ENCODE data around the gene ERI2.

Gene ERI2

GRCh38 chr16:20781697-20782096, 24.6 kb downstream of the ERI2 start:
- H3K27ac ChIP-seq (ENCODE audit: extremely low read depth, low read depth, low read length): no peak overlapping the region
- ChIA-PET CTCF (interaction anchor here (0.7 kb wide), 1 partner anchor 252 kb away, joined by 3 read pairs; no protein-coding TSS in a partner anchor), POLR2A (no interaction called here)
- no peaks in the 10 kb centered on the region for H3K36me3 ChIP-seq (ENCODE audit: control insufficient read depth in 2 of 2, insufficient read depth in 1 of 2, low read length in 2 of 2)
- TF ChIP-seq ZNF280D (tag by site-specific recombination; IDR thresholded peaks at IDR 0.05): no peak
- no peak for TF ChIP-seq BCL11B (tag by site-specific recombination; IDR thresholded peaks at IDR 0.05; ENCODE audit: low read depth)
- no peaks in the 10 kb centered on the region for H3K9me3 ChIP-seq (ENCODE audit: control insufficient read depth, insufficient read depth, low read depth, low read length)
- H3K4me3 ChIP-seq (ENCODE audit: low read depth, low read length): no peak overlapping the region
- H3K4me1 ChIP-seq (ENCODE audit: control insufficient read depth, insufficient read depth, low read length): no peaks in the 10 kb centered on the region

GRCh38 chr16:20774703-20775362, 31.4 kb downstream of the ERI2 start:
- H3K4me1 ChIP-seq (ENCODE audit: control insufficient read depth, insufficient read depth, low read length): no peaks in the 10 kb centered on the region
- CTCF ChIA-PET: interaction anchor here (0.6 to 2.7 kb wide), 9 partner anchors 8 to 388 kb away, joined by 3 to 15 read pairs (median 4); no protein-coding TSS in a partner anchor
- H3K27ac ChIP-seq (ENCODE audit: extremely low read depth, low read depth, low read length): no peak overlapping the region
- TF ChIP-seq ZNF335 (tag by site-specific recombination; conservative IDR thresholded peaks at IDR 0.05): peak; percentile 81
- TF ChIP-seq ZNF26 (tag by site-specific recombination; IDR thresholded peaks at IDR 0.05): no peak
- TF ChIP-seq ZNF302 (tag by site-specific recombination; IDR thresholded peaks at IDR 0.05; ENCODE audit: low read depth): no peak
- peak; percentile 58; the same call in 1 of the 2 replicates for TF ChIP-seq CTCF (tag by site-specific recombination; IDR thresholded peaks at IDR 0.05)
- 0 out of 2 replicates have a peak, but pooled peaks have one; percentile 27 for TF ChIP-seq PRDM10 (tag by site-specific recombination; IDR thresholded peaks at IDR 0.05)
- no peak for TF ChIP-seq ZBTB20 (tag by site-specific recombination; IDR thresholded peaks at IDR 0.05)
- peak; percentile 30 for TF ChIP-seq ZNF654 (tag by site-specific recombination; IDR thresholded peaks at IDR 0.05; ENCODE audit: low read depth)
- no peak overlapping the region for H3K4me3 ChIP-seq (ENCODE audit: low read depth, low read length)
- POLR2A ChIA-PET: no interaction called here
- H3K36me3 ChIP-seq (ENCODE audit: control insufficient read depth in 2 of 2, insufficient read depth in 1 of 2, low read length in 2 of 2): no peaks in the 10 kb centered on the region
- no peaks in the 10 kb centered on the region for H3K9me3 ChIP-seq (ENCODE audit: control insufficient read depth, insufficient read depth, low read depth, low read length)

- Histone ChIP-seq H3K36me3 (ENCODE audit: control insufficient read depth in 2 of 2, insufficient read depth in 1 of 2, low read length in 2 of 2) (no peaks in the 10 kb centered on the region), H3K27ac (ENCODE audit: extremely low read depth, low read depth, low read length) (no peak overlapping the region), H3K4me1 (ENCODE audit: control insufficient read depth, insufficient read depth, low read length) (no peaks in the 10 kb centered on the region), H3K9me3 (ENCODE audit: control insufficient read depth, insufficient read depth, low read depth, low read length) (no peaks in the 10 kb centered on the region), H3K4me3 (ENCODE audit: low read depth, low read length) (no peak overlapping the region)
- ChIA-PET POLR2A (no interaction called here), CTCF (interaction anchor here (1.3 kb wide), 1 partner anchor 26 kb away, joined by 5 read pairs; no protein-coding TSS in a partner anchor)
- no peak for TF ChIP-seq ZNF23 (tag by site-specific recombination; IDR thresholded peaks at IDR 0.05; ENCODE audit: borderline replicate concordance)
- no peak for TF ChIP-seq ZNF24 (tag by site-specific recombination; IDR thresholded peaks at IDR 0.05)
- TF ChIP-seq ZNF140 (tag by site-specific recombination; IDR thresholded peaks at IDR 0.05): no peak
Measured at GRCh38 chr16:20773679-20774078, 32.6 kb downstream of the ERI2 start.

All from HEK293 (cell line).